Stomach smooth muscle (tissue), 2 donors: ENCODE data around the gene PEX11G.
"Not testable (repeated sequence)": the region's sequence is repeated elsewhere in the genome, so short reads cannot be mapped to it uniquely, and the experiment has no call there.

Experiments
- H3K27ac ChIP-seq: one replicate; pipeline ENCODE4 v1.7.0; 2013; ENCODE audit warnings: mild to moderate bottlenecking, low read length, inconsistent platforms
- H3K27me3 ChIP-seq, 2 donors: one replicate each; pipeline ENCODE4 v1.7.0; 2013; ENCODE audit warnings: low read length in 2 of 2; ENCODE audit not compliant: insufficient read depth in 2 of 2, control insufficient read depth in 1 of 2
- H3K36me3 ChIP-seq, 2 donors: one replicate each; pipeline ENCODE4 v1.7.0; 2013; ENCODE audit warnings: low read length in 2 of 2; ENCODE audit not compliant: control insufficient read depth in 2 of 2, insufficient read depth in 2 of 2
- H3K4me1 ChIP-seq: one replicate; pipeline ENCODE4 v1.7.0; 2013; ENCODE audit warnings: low read length; ENCODE audit not compliant: control insufficient read depth, insufficient read depth
- H3K4me3 ChIP-seq, 2 donors: one replicate each; pipeline ENCODE4 v1.7.0; 2013; ENCODE audit warnings: low read length in 2 of 2
- H3K9ac ChIP-seq, 2 donors: one replicate each; pipeline ENCODE4 v1.7.0; 2013; ENCODE audit warnings: low read length in 2 of 2, mild to moderate bottlenecking in 1 of 2
- H3K9me3 ChIP-seq, 2 donors: one replicate each; pipeline ENCODE4 v1.7.0; 2013; ENCODE audit warnings: low read length in 2 of 2; ENCODE audit not compliant: control insufficient read depth in 2 of 2
- donor health status: healthy.
- donor health status: Pancreatic carcinoma.

PEX11G gene

GRCh38 chr19:7444042-7444441 is 44.8 kb downstream of the PEX11G start:
- Histone ChIP-seq H3K27me3 (no peaks in the 10 kb centered on the region), H3K9ac (no peak overlapping the region), H3K4me3 (no peak overlapping the region), H3K4me1 (peaks cover 3% of the 10 kb centered on the region), H3K9me3 (no peaks in the 10 kb centered on the region), H3K36me3 (peaks cover 51 to 52% of the 10 kb centered on the region in 2 donors), H3K27ac (no peak overlapping the region)

- Histone ChIP-seq H3K9me3 (no peaks in the 10 kb centered on the region), H3K36me3 (peaks cover 40 to 41% of the 10 kb centered on the region in 2 donors), H3K27ac (no peak overlapping the region), H3K27me3 (no peaks in the 10 kb centered on the region), H3K9ac (no peak overlapping the region), H3K4me3 (no peak overlapping the region), H3K4me1 (peaks cover 3% of the 10 kb centered on the region)
Observed at GRCh38 chr19:7442423-7442822, 46.4 kb downstream of the PEX11G start.

- Histone ChIP-seq H3K36me3 (peaks cover 40 to 43% of the 10 kb centered on the region in 2 donors), H3K4me3 (no peak overlapping the region), H3K27me3 (no peaks in the 10 kb centered on the region), H3K27ac (no peak overlapping the region), H3K4me1 (peaks cover 3% of the 10 kb centered on the region), H3K9ac (no peak overlapping the region), H3K9me3 (no peaks in the 10 kb centered on the region)
Observed at GRCh38 chr19:7441468-7442146, 47.2 kb downstream of the PEX11G start.

DNA sequence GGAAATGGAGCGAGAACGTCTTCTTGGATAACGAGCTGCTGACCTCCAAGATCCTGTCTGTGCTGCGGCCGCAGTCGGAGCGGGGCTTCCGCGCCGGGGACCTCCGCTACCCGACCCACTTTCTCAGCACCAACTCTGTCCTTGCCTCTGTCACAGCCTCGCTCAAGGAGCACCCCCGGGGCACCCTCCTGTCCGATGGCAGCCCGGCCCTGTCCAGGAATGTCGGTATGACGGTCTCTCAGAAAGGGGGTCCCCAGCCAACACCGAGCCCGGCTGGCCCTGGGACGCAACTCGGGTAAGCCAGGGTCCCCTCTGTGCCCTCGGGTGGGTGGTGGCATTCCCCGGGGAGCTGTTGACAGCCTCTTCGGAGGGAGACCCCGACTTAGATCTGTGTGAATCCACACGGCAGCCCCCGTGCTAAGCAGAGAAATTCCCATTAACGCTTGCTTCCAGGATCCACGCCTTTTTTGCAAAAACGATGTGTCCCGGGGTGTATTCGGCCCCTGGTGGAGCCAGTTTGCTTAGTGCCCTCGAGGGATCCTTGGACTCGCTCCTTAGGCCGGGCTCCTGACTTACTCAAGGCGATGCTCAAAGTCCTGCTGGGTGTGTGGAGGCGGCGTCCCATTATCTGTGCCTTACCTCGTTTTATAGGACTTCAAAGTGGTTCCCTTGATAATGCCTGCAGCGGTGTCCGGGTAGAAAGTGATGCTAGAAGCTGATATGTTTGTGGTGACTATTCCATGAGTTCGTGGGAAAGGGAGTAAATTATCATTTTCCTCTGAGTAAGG is 48.5 kb downstream of the PEX11G start:
- Histone ChIP-seq H3K9ac (no peak overlapping the region), H3K36me3 (peaks cover 37 to 40% of the 10 kb centered on the region in 2 donors), H3K27ac (no peak overlapping the region)

DNA sequence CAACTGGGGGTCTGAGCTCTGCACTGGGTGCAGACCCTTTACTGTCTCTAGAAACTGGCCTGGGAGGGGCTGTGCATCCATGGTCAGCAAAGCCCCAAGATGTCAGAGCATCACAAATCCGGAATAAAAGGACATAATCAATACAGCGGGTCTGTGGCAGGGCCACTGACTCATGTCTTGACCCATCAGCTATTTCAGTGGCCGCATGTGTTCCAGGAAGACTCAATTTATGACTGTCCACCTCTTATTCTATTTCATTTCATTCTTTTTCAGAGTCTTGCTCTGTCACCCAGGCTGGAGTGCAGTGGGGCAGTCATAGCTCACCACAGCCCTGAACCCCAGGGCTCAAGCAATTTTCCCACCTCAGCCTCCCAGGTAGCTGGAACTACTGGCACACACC is 53.2 kb downstream of the PEX11G start:
- Histone ChIP-seq H3K9me3 (no peaks in the 10 kb centered on the region), H3K36me3 (peaks cover 10 to 12% of the 10 kb centered on the region in 2 donors), H3K9ac (no peak overlapping the region), H3K27ac (no peak overlapping the region), H3K27me3 (no peaks in the 10 kb centered on the region), H3K4me1 (no peaks in the 10 kb centered on the region), H3K4me3 (no peak overlapping the region)

More for the DNA sequence above, 48.5 kb downstream of the PEX11G start:
- H3K4me1 ChIP-seq: peaks cover 3% of the 10 kb centered on the region
- H3K9me3 ChIP-seq: no peaks in the 10 kb centered on the region
- H3K27me3 ChIP-seq: no peaks in the 10 kb centered on the region
- no peak overlapping the region for H3K4me3 ChIP-seq

DNA sequence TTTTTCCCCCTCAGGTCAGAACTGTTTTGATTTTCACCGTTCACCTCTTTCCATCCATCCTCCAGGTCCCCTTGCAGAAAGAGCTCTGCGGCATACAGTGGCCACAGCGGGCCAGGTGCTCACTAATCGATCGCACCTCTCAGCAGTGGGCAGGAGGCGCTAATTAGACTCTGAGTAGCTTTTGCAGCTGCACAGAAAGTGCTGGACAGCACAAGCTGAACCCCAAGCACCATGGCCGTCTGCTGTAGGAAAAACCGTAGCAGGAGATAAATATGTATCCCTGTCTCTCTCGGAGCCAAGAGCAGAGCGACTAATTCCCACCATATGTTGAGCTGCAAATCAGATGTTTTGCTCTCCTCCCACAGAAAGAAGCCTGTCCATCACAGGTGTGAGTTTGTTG is 54.4 kb downstream of the PEX11G start:
- H3K36me3 ChIP-seq: peaks cover 7 to 8% of the 10 kb centered on the region in 2 donors
- no peaks in the 10 kb centered on the region for H3K4me1 ChIP-seq
- no peak overlapping the region for H3K4me3 ChIP-seq
- no peak overlapping the region for H3K9ac ChIP-seq
- H3K27me3 ChIP-seq: no peaks in the 10 kb centered on the region
- no peak overlapping the region for H3K27ac ChIP-seq
- no peaks in the 10 kb centered on the region for H3K9me3 ChIP-seq

DNA sequence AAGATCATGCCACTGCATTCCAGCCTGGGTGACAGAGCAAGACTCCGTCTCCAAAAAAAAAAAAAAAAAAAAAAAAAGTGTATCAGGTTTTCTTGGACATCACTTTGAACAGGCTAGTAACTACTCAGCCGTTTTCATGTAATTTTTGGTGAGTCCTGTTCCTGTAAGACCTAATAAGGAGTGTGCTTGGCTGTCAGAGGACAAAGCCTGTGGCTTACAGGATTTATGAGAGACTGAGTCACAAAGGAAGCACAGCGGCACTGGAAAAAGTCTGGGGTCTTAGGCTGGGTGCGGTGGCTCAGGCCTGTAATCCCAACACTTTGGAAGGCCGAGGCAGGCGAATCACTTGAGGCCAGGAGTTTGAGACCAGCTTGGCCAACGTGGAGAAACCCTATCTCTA is 55.4 kb downstream of the PEX11G start:
- H3K9ac ChIP-seq, H3K4me1 ChIP-seq, H3K4me3 ChIP-seq, H3K36me3 ChIP-seq, H3K9me3 ChIP-seq, H3K27me3 ChIP-seq, H3K27ac ChIP-seq: not testable (repeated sequence)

- no peak overlapping the region for H3K4me3 ChIP-seq
- H3K9ac ChIP-seq: no peak overlapping the region
- H3K27ac ChIP-seq: no peak overlapping the region
- H3K4me1 ChIP-seq: no peaks in the 10 kb centered on the region
- no peaks in the 10 kb centered on the region for H3K9me3 ChIP-seq
- no peaks in the 10 kb centered on the region for H3K27me3 ChIP-seq
- H3K36me3 ChIP-seq: peaks cover 3 to 4% of the 10 kb centered on the region in 2 donors
Observed at GRCh38 chr19:7429638-7430282, 59.1 kb downstream of the PEX11G start.

- H3K4me3 ChIP-seq: no peak overlapping the region
Observed at GRCh38 chr19:7428651-7429113, 60.2 kb downstream of the PEX11G start.

GRCh38 chr19:7427944-7428343 is 60.9 kb downstream of the PEX11G start:
- Histone ChIP-seq H3K9ac (no peak overlapping the region), H3K4me1 (no peaks in the 10 kb centered on the region), H3K9me3 (no peaks in the 10 kb centered on the region), H3K4me3 (no peak overlapping the region), H3K36me3 (peaks cover 1 to 3% of the 10 kb centered on the region in 2 donors), H3K27ac (no peak overlapping the region), H3K27me3 (no peaks in the 10 kb centered on the region)

More at GRCh38 chr19:7428651-7429113, 60.2 kb downstream of the PEX11G start:
- Histone ChIP-seq H3K27me3 (no peaks in the 10 kb centered on the region), H3K36me3 (no peaks in the 10 kb centered on the region), H3K9ac (no peak overlapping the region), H3K9me3 (no peaks in the 10 kb centered on the region), H3K27ac (no peak overlapping the region), H3K4me1 (no peaks in the 10 kb centered on the region)
